Temporal lobe (tissue), 1 donor: ENCODE measurements around the gene LORICRIN. TPM values are rescaled to one million over a fixed set of nuclear protein-coding genes. Genes with fewer than 3 reads are reported as not detected.

Source experiments
- total RNA-seq: library from RNA; depleted of rRNA; stranded (reverse); fragments of >200 nt; gene quantifications from one replicate; pipeline ENCODE4 v1.2.3, GENCODE V29; 2014

The LORICRIN gene
- total RNA-seq, 1 donor from 2014 or later: 0.25 TPM

Other genes with a start within 250 kb of the LORICRIN start
- gene SPRR1B, start 228.5 kb upstream of the LORICRIN start, total RNA-seq: not detected
- gene SPRR2D, start 218.6 kb upstream of the LORICRIN start, total RNA-seq: not detected
- not detected for gene SPRR2A, start 202.2 kb upstream of the LORICRIN start, total RNA-seq
- not detected for gene SPRR2B, start 188.1 kb upstream of the LORICRIN start, total RNA-seq
- not detected for gene SPRR2E, start 165.2 kb upstream of the LORICRIN start, total RNA-seq
- not detected for gene SPRR2F, start 146.2 kb upstream of the LORICRIN start, total RNA-seq
- gene SPRR2G, start 108.8 kb upstream of the LORICRIN start, total RNA-seq: not detected
- gene LELP1, start 56.3 kb upstream of the LORICRIN start, total RNA-seq: not detected
- gene PRR9, start 42.1 kb upstream of the LORICRIN start, total RNA-seq: 0.49 TPM
- not detected for gene PGLYRP3, start 53.3 kb downstream of the LORICRIN start, total RNA-seq
- gene PGLYRP4, start 89.2 kb downstream of the LORICRIN start, total RNA-seq: not detected
- gene S100A9, start 98.2 kb downstream of the LORICRIN start, total RNA-seq: 20.2 TPM
- gene S100A12, start 115.9 kb downstream of the LORICRIN start, total RNA-seq: 1.7 TPM
- gene S100A8, start 131.4 kb downstream of the LORICRIN start, total RNA-seq: 7.1 TPM
- gene S100A7A, start 156.8 kb downstream of the LORICRIN start, total RNA-seq: not detected
- gene S100A7, start 201.0 kb downstream of the LORICRIN start, total RNA-seq: not detected